Measurements from ENCODE around the gene FOS. TPM values are rescaled to one million over a fixed set of nuclear protein-coding genes. Genes with fewer than 3 reads are reported as not detected.

FOS gene
- total RNA-seq, 1 experiment from 2014 or later, result 14.2 TPM

- DNase-seq, result no peak
- H3K27me3 ChIP-seq (ENCODE audit: control insufficient read depth, insufficient read depth, low read length), result no peaks in the 10 kb centered on the region
- H3K36me3 ChIP-seq (replicated peaks; ENCODE audit: control insufficient read depth, insufficient read depth, low read length), result no peaks in the 10 kb centered on the region
- no peak overlapping the region for H3K4me3 ChIP-seq (ENCODE audit: insufficient read depth, low read depth, low read length)
Observed at GRCh38 chr14:75323571-75323970, 44.9 kb downstream of the FOS start.

GRCh38 chr14:75328558-75329155, 50.0 kb downstream of the FOS start:
- DNase-seq, result no peak
- no peaks in the 10 kb centered on the region for H3K27me3 ChIP-seq (ENCODE audit: control insufficient read depth, insufficient read depth, low read length)
- H3K4me3 ChIP-seq (ENCODE audit: insufficient read depth, low read depth, low read length), result no peak overlapping the region
- no peaks in the 10 kb centered on the region for H3K36me3 ChIP-seq (replicated peaks; ENCODE audit: control insufficient read depth, insufficient read depth, low read length)

DNA sequence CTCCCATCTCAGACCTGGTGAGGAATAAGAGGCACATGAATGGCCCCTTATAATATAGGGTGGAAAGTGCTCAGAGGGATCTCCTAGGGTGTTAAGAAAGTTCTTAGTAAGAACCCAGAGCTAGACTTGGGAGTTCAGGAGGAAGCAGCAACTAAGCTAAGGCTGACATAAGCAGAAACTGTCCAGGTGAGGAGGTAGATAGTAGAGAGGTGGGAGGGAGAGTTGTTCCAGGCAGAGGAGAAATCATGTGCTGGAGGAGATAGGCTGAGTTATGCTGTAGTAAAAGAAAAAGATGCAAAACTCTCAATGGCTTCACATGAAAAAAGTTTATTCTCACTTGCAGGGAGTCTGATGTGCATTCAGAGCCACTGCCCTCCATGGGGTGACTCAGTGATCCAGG, 50.7 kb downstream of the FOS start:
- Histone ChIP-seq H3K36me3 (replicated peaks; ENCODE audit: control insufficient read depth, insufficient read depth, low read length) (no peaks in the 10 kb centered on the region), H3K4me3 (ENCODE audit: insufficient read depth, low read depth, low read length) (no peak overlapping the region)
- DNase-seq, result no peak

GRCh38 chr14:75331471-75331870, 52.8 kb downstream of the FOS start:
- Histone ChIP-seq H3K4me3 (ENCODE audit: insufficient read depth, low read depth, low read length) (no peak overlapping the region), H3K27me3 (ENCODE audit: control insufficient read depth, insufficient read depth, low read length) (no peaks in the 10 kb centered on the region), H3K36me3 (replicated peaks; ENCODE audit: control insufficient read depth, insufficient read depth, low read length) (no peaks in the 10 kb centered on the region)
- no peak for DNase-seq

More for the DNA sequence above, 50.7 kb downstream of the FOS start:
- no peaks in the 10 kb centered on the region for H3K27me3 ChIP-seq (ENCODE audit: control insufficient read depth, insufficient read depth, low read length)

Other genes starting within 250 kb of the FOS start
- 13.2 and 21.1 TPM in 2 replicates for gene MLH3, start 227.4 kb upstream of the FOS start, total RNA-seq (2014; rRNA removed; shearing (Covaris generic))
- 26.6 and 30.0 TPM in 2 replicates for gene ACYP1, start 214.8 kb upstream of the FOS start, total RNA-seq (2014; rRNA removed; shearing (Covaris generic))
- gene ZC2HC1C, start 209.2 kb upstream of the FOS start, total RNA-seq (2014; rRNA removed; shearing (Covaris generic)), result 1.3 and 2.7 TPM in 2 replicates
- 23.0 and 38.4 TPM in 2 replicates for gene NEK9, start 151.8 kb upstream of the FOS start, total RNA-seq (2014; rRNA removed; shearing (Covaris generic))
- gene TMED10, start 102.2 kb upstream of the FOS start, total RNA-seq (2014; rRNA removed; shearing (Covaris generic)), result 151 and 240 TPM in 2 replicates
- 30.2 and 37.9 TPM in 2 replicates for gene JDP2, start 149.2 kb downstream of the FOS start, total RNA-seq (2014; rRNA removed; shearing (Covaris generic))
- gene BATF, start 243.6 kb downstream of the FOS start, total RNA-seq (2014; rRNA removed; shearing (Covaris generic)), result not detected in 2 replicates